MM.1S (cell line): ENCODE data around the gene URB1.
A peak's percentile ranks its signal among the peaks of the same experiment; 100 is the strongest.

Experiments
- DNase-seq: peaks from one replicate; pipeline ENCODE4 v3.0.0-alpha.2; 2015
- H2AFZ ChIP-seq: fragments of 300-600 bp; sonication (generic); 2 replicates; pipeline ENCODE4 v1.6.0; 2016; ENCODE audit warnings: antibody characterized with exemption, low read length
- H3F3A ChIP-seq: fragments of 300-600 bp; sonication (generic); 2 replicates; pipeline ENCODE4 v1.6.1; 2016; ENCODE audit warnings: mild to moderate bottlenecking, antibody characterized with exemption, low read length, moderate library complexity, mixed read lengths; ENCODE audit not compliant: insufficient read depth
- H3K27ac ChIP-seq: fragments of 300-600 bp; sonication (generic); 2 replicates; pipeline ENCODE4 v1.5.1; 2016; ENCODE audit warnings: mild to moderate bottlenecking, low read length
- H3K27me3 ChIP-seq: fragments of 300-600 bp; sonication (generic); replicated peaks from 2 replicates; pipeline ENCODE4 v1.6.0; 2016; ENCODE audit warnings: low read length; ENCODE audit not compliant: insufficient read depth
- H3K36me3 ChIP-seq: fragments of 300-600 bp; sonication (generic); replicated peaks from 2 replicates; pipeline ENCODE4 v1.6.1; 2016; ENCODE audit warnings: mild to moderate bottlenecking, low read length, mixed read lengths; ENCODE audit not compliant: insufficient read depth
- H3K4me1 ChIP-seq: fragments of 300-600 bp; sonication (generic); 2 replicates; pipeline ENCODE4 v1.6.1; 2016; ENCODE audit warnings: low read length, mixed read lengths
- H3K4me2 ChIP-seq: fragments of 300-600 bp; sonication (generic); 2 replicates; pipeline ENCODE4 v1.6.0; 2016; ENCODE audit warnings: low read depth, low read length
- H3K4me3 ChIP-seq: fragments of 300-600 bp; sonication (generic); 2 replicates; pipeline ENCODE4 v1.5.1; 2016; ENCODE audit warnings: low read length, mixed read lengths
- H3K79me2 ChIP-seq: fragments of 300-600 bp; sonication (generic); 2 replicates; pipeline ENCODE4 v1.6.1; 2016; ENCODE audit warnings: mixed run types, low read length, mixed read lengths
- H3K9ac ChIP-seq: fragments of 300-600 bp; sonication (generic); 2 replicates; pipeline ENCODE4 v1.6.1; 2016; ENCODE audit warnings: low read length, mixed read lengths
- H3K9me2 ChIP-seq: fragments of 300-600 bp; sonication (generic); replicated peaks from 2 replicates; pipeline ENCODE4 v1.6.1; 2016; ENCODE audit warnings: mild to moderate bottlenecking, low read length, mixed read lengths; ENCODE audit not compliant: insufficient read depth
- H3K9me3 ChIP-seq: fragments of 300-600 bp; sonication (generic); replicated peaks from 2 replicates; pipeline ENCODE4 v1.6.1; 2016; ENCODE audit warnings: mild to moderate bottlenecking, low read length, mixed read lengths; ENCODE audit not compliant: insufficient read depth
- H4K20me1 ChIP-seq: fragments of 300-600 bp; sonication (generic); 2 replicates; pipeline ENCODE4 v1.6.1; 2016; ENCODE audit warnings: mild to moderate bottlenecking, low read length, moderate library complexity, mixed read lengths; ENCODE audit not compliant: insufficient read depth
- EZH2 ChIP-seq: fragments of 300-600 bp; sonication (generic); optimal IDR thresholded peaks from 2 replicates; pipeline ENCODE3; 2017; ENCODE audit warnings: low read depth, mild to moderate bottlenecking, antibody characterized with exemption, low read length, mixed read lengths
- EZH2phosphoT487 ChIP-seq: fragments of 300-600 bp; sonication (generic); IDR thresholded peaks from 2 replicates; pipeline ENCODE4 v1.6.1; 2018; ENCODE audit warnings: antibody characterized with exemption, low read length
- TF ChIP-seq, protein P1 (sequence below): fragments of 300-600 bp; sonication (generic); IDR thresholded peaks from 2 replicates; pipeline ENCODE4 v1.5.1; 2016; ENCODE audit warnings: antibody characterized with exemption, low read length, mixed read lengths

Gene URB1

DNA sequence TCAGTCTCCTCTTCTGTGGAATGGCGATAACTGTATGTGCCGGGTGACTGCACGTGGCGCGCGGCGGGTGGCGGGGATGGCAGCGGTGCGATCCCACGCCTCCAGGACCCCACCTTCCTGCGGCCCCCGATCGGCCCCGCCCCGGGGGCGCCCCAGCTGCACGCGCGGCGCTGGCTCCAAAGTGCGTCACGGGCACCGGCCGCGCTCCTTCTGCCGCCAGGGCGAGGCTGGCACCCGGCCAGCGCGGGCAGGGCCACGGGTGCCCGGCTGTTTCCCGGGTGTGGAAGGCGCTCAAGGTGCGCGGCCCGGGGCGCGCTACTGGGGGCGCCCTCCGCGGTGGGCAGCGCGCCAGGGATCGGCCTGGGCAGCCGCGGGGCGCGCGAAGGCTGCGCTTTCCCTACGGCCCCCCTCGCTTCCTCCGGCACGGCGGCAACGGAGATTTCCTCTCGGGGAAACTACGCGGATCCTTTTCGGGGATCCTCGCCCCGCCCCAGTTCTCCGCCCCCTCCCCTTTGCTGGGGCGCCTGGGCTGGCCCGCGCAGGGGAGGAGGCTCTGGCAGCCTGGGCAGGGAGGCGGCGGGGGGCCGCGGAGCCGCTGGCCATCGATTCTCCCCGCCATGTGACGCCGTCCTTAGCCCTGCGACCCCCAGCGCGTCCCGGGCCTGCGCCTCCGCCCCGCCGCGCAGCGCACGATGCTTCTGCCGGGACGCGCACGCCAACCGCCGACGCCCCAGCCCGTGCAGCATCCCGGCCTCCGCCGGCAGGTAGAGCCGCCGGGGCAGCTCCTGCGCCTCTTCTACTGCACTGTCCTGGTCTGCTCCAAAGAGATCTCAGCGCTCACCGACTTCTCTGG is 19.6 kb upstream of the URB1 start, which contains the start of gene EVA1C:
Gene EVA1C, plus strand, starts transcription at position 545 of the 853 bp plus-strand sequence. Its CDS starts 148 bp downstream, at position 693.
- Histone ChIP-seq H3K9me2 (no peaks in the 10 kb centered on the region), H3K9me3 (no peaks in the 10 kb centered on the region), H3K27me3 (peaks cover 42% of the 10 kb centered on the region), H3K79me2 (no peaks in the 10 kb centered on the region), H3K4me3 (no peak within 1 kb of the TSS), H3K4me2 (peak within 1 kb of the TSS; percentile 36; the same call in 1 of the 2 replicates), H3K9ac (no peak within 1 kb of the TSS), H4K20me1 (no peaks in the 10 kb centered on the region), H3F3A (no peaks in the 10 kb centered on the region), H2AFZ (no peak within 1 kb of the TSS), H3K27ac (no peak within 1 kb of the TSS), H3K4me1 (no peaks in the 10 kb centered on the region), H3K36me3 (no peaks in the 10 kb centered on the region)
- no peak for DNase-seq
- TF ChIP-seq, protein P1, sequence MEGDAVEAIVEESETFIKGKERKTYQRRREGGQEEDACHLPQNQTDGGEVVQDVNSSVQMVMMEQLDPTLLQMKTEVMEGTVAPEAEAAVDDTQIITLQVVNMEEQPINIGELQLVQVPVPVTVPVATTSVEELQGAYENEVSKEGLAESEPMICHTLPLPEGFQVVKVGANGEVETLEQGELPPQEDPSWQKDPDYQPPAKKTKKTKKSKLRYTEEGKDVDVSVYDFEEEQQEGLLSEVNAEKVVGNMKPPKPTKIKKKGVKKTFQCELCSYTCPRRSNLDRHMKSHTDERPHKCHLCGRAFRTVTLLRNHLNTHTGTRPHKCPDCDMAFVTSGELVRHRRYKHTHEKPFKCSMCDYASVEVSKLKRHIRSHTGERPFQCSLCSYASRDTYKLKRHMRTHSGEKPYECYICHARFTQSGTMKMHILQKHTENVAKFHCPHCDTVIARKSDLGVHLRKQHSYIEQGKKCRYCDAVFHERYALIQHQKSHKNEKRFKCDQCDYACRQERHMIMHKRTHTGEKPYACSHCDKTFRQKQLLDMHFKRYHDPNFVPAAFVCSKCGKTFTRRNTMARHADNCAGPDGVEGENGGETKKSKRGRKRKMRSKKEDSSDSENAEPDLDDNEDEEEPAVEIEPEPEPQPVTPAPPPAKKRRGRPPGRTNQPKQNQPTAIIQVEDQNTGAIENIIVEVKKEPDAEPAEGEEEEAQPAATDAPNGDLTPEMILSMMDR: no peak

GRCh38 chr21:32411350-32412161 is 18.7 kb upstream of the URB1 start:
- H3K4me3 ChIP-seq: no peak overlapping the region
- no peaks in the 10 kb centered on the region for H3K9me2 ChIP-seq
- peaks cover 42% of the 10 kb centered on the region for H3K27me3 ChIP-seq
- no peaks in the 10 kb centered on the region for H3K4me1 ChIP-seq
- no peaks in the 10 kb centered on the region for H4K20me1 ChIP-seq
- no peaks in the 10 kb centered on the region for H3K79me2 ChIP-seq
- H3K36me3 ChIP-seq: no peaks in the 10 kb centered on the region
- H2AFZ ChIP-seq: no peak overlapping the region
- H3K27ac ChIP-seq: no peak overlapping the region
- H3K9me3 ChIP-seq: no peaks in the 10 kb centered on the region
- no peaks in the 10 kb centered on the region for H3F3A ChIP-seq
- TF ChIP-seq, protein P1: no peak
- TF ChIP-seq EZH2phosphoT487 (no peak), EZH2 (no peak)
- peak overlapping the region; percentile 36; the same call in 1 of the 2 replicates for H3K4me2 ChIP-seq
- DNase-seq: no peak
- no peak overlapping the region for H3K9ac ChIP-seq

DNA sequence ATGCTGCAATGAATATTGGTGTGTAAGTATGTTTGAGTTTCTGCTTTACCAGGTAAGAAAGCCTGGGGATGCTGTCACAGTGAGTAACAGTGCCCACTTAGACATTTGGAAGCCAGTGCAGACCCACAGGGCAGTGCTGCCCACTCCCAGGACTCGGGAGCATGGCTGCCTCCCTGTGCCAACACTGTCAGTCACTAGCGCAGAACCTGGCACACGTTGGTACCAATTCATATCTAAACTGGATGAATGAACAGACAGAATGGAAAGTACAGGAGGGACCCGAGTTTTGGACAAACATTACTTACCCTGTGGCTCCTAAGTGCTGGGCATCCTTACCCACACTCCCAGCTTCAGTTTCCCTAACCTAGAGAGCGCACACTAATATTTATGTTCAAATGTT is 18.1 kb upstream of the URB1 start:
- Histone ChIP-seq H2AFZ (no peak overlapping the region), H3K79me2 (no peaks in the 10 kb centered on the region), H3F3A (no peaks in the 10 kb centered on the region), H3K4me2 (no peak overlapping the region), H3K9ac (no peak overlapping the region), H3K4me1 (no peaks in the 10 kb centered on the region), H3K4me3 (no peak overlapping the region), H3K9me2 (no peaks in the 10 kb centered on the region), H3K9me3 (no peaks in the 10 kb centered on the region), H4K20me1 (no peaks in the 10 kb centered on the region), H3K27me3 (peaks cover 42% of the 10 kb centered on the region), H3K36me3 (no peaks in the 10 kb centered on the region), H3K27ac (no peak overlapping the region)
- TF ChIP-seq EZH2phosphoT487: no peak
- TF ChIP-seq EZH2: no peak
- TF ChIP-seq, protein P1: no peak
- no peak for DNase-seq
